Upper lobe of left lung (tissue), 4 donors: Measurements from ENCODE around the gene SPTY2D1.

Source experiments
- POLR2A ChIP-seq, 4 donors: fragments of 450-650 bp; IDR thresholded peaks; one replicate each; pipeline ENCODE4 v1.5.1; 2016 to 2017; ENCODE audit warnings: antibody characterized with exemption in 4 of 4, mild to moderate bottlenecking in 2 of 4
- TF ChIP-seq, protein P1 (sequence below), 6 experiments: fragments of 450-650 bp in 4 of 6; fragments of 200-600 bp in 2 of 6; sonication (generic) in 2 of 6; IDR thresholded peaks; one replicate each; pipeline ENCODE4 v1.5.1; 2016 to 2019; ENCODE audit warnings: antibody characterized with exemption in 6 of 6

DNA sequence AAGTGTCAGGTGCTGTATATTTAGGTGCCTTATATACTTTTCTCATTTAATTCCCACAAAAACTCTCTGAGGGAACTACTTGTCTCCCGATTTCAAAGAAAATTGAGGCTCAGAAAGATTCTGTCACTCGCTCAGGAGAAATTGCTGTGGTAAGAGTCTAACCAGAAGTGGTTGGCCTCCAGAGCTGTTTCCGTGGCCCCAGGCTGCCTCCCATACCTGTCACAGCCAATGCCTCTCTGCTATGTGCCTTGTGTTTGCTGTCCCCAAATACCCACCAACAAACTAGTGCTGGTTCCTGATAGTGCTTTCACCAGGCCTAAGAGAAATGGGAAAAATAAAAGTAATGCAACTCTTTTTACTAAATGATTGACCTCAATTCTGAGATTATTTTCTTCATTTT lies 43.4 kb upstream of the SPTY2D1 start:
- TF ChIP-seq, protein P1, sequence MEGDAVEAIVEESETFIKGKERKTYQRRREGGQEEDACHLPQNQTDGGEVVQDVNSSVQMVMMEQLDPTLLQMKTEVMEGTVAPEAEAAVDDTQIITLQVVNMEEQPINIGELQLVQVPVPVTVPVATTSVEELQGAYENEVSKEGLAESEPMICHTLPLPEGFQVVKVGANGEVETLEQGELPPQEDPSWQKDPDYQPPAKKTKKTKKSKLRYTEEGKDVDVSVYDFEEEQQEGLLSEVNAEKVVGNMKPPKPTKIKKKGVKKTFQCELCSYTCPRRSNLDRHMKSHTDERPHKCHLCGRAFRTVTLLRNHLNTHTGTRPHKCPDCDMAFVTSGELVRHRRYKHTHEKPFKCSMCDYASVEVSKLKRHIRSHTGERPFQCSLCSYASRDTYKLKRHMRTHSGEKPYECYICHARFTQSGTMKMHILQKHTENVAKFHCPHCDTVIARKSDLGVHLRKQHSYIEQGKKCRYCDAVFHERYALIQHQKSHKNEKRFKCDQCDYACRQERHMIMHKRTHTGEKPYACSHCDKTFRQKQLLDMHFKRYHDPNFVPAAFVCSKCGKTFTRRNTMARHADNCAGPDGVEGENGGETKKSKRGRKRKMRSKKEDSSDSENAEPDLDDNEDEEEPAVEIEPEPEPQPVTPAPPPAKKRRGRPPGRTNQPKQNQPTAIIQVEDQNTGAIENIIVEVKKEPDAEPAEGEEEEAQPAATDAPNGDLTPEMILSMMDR (IDR thresholded peaks at IDR 0.05): no peak
- no peak for TF ChIP-seq POLR2A (IDR thresholded peaks at IDR 0.05)
